Measurements from ENCODE around the gene ANGPTL5.

GRCh38 chr11:101931692-101932091 lies 15.4 kb upstream of the ANGPTL5 start:
- TF ChIP-seq CTCF (IDR thresholded peaks at IDR 0.05) (no peak), POLR2AphosphoS5 (IDR thresholded peaks at IDR 0.05) (no peak)

Data from prostate gland (tissue), 2 donors.